SK-N-SH (cell line): ENCODE results near the gene DIRAS1. TPM values are rescaled to one million over a fixed set of nuclear protein-coding genes. Genes with fewer than 3 reads are reported as not detected.

Source experiments
- CTCF ChIA-PET: fragments of 300-600, 350-600 bp; formaldehyde crosslinking; extraction: SDS; loops from one replicate; lab custom pipeline; 2021; lab: Yijun Ruan, JAX
- POLR2A ChIA-PET: fragments of 350-600 bp; sonication (Branson Sonifier 250); formaldehyde crosslinking; extraction: SDS; loops from one replicate; lab custom pipeline; 2020; ENCODE audit warnings: antibody characterized with exemption, inconsistent platforms; lab: Yijun Ruan, JAX
- DNase-seq: peaks from one replicate; pipeline ENCODE4 v3.0.0; 2012
- H2AFZ ChIP-seq: fragments of 200-600 bp; sonication (generic); 2 replicates; pipeline ENCODE4 v1.8.1; 2016; ENCODE audit warnings: antibody characterized with exemption, mild to moderate bottlenecking, low read depth
- H3F3A ChIP-seq: fragments of 200-600 bp; sonication (generic); replicated peaks from 2 replicates; pipeline ENCODE3; 2016; ENCODE audit warnings: antibody characterized with exemption, mild to moderate bottlenecking; ENCODE audit not compliant: insufficient read depth
- H3K27ac ChIP-seq, 2 experiments: fragments of 200-500 bp in 1 of 2; fragments of 200-600 bp in 1 of 2; sonication (Bioruptor generic) in 1 of 2; sonication (generic), shearing (Covaris generic) in 1 of 2; 2 replicates each; pipeline versions ENCODE4 v1.5.1 to v1.6.1; 2014 to 2016; ENCODE audit warnings: low read depth in 2 of 2, inconsistent platforms in 1 of 2, low read length in 1 of 2, mild to moderate bottlenecking in 1 of 2, mixed read lengths in 1 of 2
- H3K27me3 ChIP-seq: fragments of 200-600 bp; sonication (generic), shearing (Covaris generic); 2 replicates; pipeline ENCODE4 v1.6.1; 2016; ENCODE audit warnings: mixed run types; ENCODE audit not compliant: insufficient read depth
- H3K36me3 ChIP-seq, 2 experiments: fragments of 200-500 bp in 1 of 2; fragments of 200-600 bp in 1 of 2; sonication (Bioruptor generic) in 1 of 2; sonication (generic) in 1 of 2; replicated peaks in 1 of 2; 2 replicates each; pipeline versions ENCODE3 to v1.5.1; 2014 to 2016; ENCODE audit warnings: low read length in 1 of 2, mild to moderate bottlenecking in 1 of 2; ENCODE audit not compliant: insufficient read depth in 2 of 2, control insufficient read depth in 1 of 2
- H3K4me1 ChIP-seq, 2 experiments: fragments of 200-500 bp in 1 of 2; fragments of 200-600 bp in 1 of 2; sonication (Bioruptor generic) in 1 of 2; sonication (generic), shearing (Covaris generic) in 1 of 2; 2 replicates each; pipeline versions ENCODE4 v1.5.1 to v1.6.1; 2014 to 2016; ENCODE audit warnings: low read depth in 1 of 2, low read length in 1 of 2, mixed run types in 1 of 2; ENCODE audit not compliant: insufficient read depth in 2 of 2, control insufficient read depth in 1 of 2
- H3K4me2 ChIP-seq: fragments of 200-600 bp; sonication (generic), shearing (Covaris generic); 2 replicates; pipeline ENCODE4 v1.6.1; 2017; ENCODE audit warnings: mixed run types
- H3K4me3 ChIP-seq, 2 experiments: fragments of 200-500 bp in 1 of 2; fragments of 200-600 bp in 1 of 2; sonication (Bioruptor generic) in 1 of 2; sonication (generic), shearing (Covaris generic) in 1 of 2; 2 replicates each; pipeline versions ENCODE4 v1.5.1 to v1.8.1; 2014 to 2016; ENCODE audit warnings: low read depth in 2 of 2, inconsistent platforms in 1 of 2, low read length in 1 of 2, mild to moderate bottlenecking in 1 of 2, mixed read lengths in 1 of 2, moderate library complexity in 1 of 2
- H3K79me2 ChIP-seq: fragments of 200-600 bp; sonication (generic); 2 replicates; pipeline ENCODE4 v1.8.1; 2017; ENCODE audit warnings: mild to moderate bottlenecking; ENCODE audit not compliant: insufficient read depth
- H3K9ac ChIP-seq: fragments of 200-600 bp; sonication (generic); 2 replicates; pipeline ENCODE4 v1.6.1; 2017; ENCODE audit warnings: mixed run types
- H3K9me2 ChIP-seq: fragments of 200-600 bp; sonication (generic); 2 replicates; pipeline ENCODE4 v1.6.1; 2017; ENCODE audit warnings: mixed run types
- H3K9me3 ChIP-seq: fragments of 200-600 bp; sonication (generic); 2 replicates; pipeline ENCODE4 v1.6.1; 2017; ENCODE audit warnings: mixed run types, mild to moderate bottlenecking, moderate library complexity
- H4K20me1 ChIP-seq: fragments of 200-600 bp; sonication (generic); 2 replicates; pipeline ENCODE4 v1.6.1; 2017; ENCODE audit warnings: mild to moderate bottlenecking, mixed run types; ENCODE audit not compliant: insufficient read depth
- ELF1 ChIP-seq: IDR thresholded peaks from 2 replicates; pipeline ENCODE4 v1.4.0; 2012
- FOSL2 ChIP-seq: IDR thresholded peaks from 2 replicates; pipeline ENCODE4 v1.4.0; 2012; ENCODE audit warnings: low read depth, mild to moderate bottlenecking, moderate library complexity, borderline replicate concordance
- IRF3 ChIP-seq: fragments of 150-350 bp; IDR thresholded peaks from 2 replicates; pipeline ENCODE4 v1.6.1; 2016; ENCODE audit warnings: mild to moderate bottlenecking, low read depth, low read length
- MAX ChIP-seq: IDR thresholded peaks from 2 replicates; pipeline ENCODE4 v1.4.0; 2012; ENCODE audit warnings: low read depth
- MXI1 ChIP-seq: IDR thresholded peaks from 2 replicates; pipeline ENCODE4 v1.6.1; 2012; ENCODE audit warnings: mild to moderate bottlenecking, low read depth, low read length, improper control_type of control experiment
- NFIC ChIP-seq: IDR thresholded peaks from 2 replicates; pipeline ENCODE4 v1.4.0; 2012; ENCODE audit warnings: borderline replicate concordance
- POLR2AphosphoS5 ChIP-seq: IDR thresholded peaks from 2 replicates; pipeline ENCODE4 v1.6.1; 2012; ENCODE audit warnings: low read depth, low read length
- RAD21 ChIP-seq: IDR thresholded peaks from 2 replicates; pipeline ENCODE4 v1.6.1; 2012; ENCODE audit warnings: mild to moderate bottlenecking, low read length
- RCOR1 ChIP-seq: fragments of 150-350 bp; IDR thresholded peaks from 2 replicates; pipeline ENCODE4 v1.6.1; 2017; ENCODE audit warnings: antibody characterized with exemption, low read length
- RXRA ChIP-seq: IDR thresholded peaks from 2 replicates; pipeline ENCODE4 v1.4.0; 2012; ENCODE audit warnings: low read depth, mild to moderate bottlenecking, borderline replicate concordance
- TAF1 ChIP-seq: IDR thresholded peaks from 2 replicates; pipeline ENCODE4 v1.6.1; 2012; ENCODE audit warnings: low read depth, mild to moderate bottlenecking, low read length, moderate library complexity, borderline replicate concordance
- USF2 ChIP-seq: fragments of 150-350 bp; IDR thresholded peaks from 2 replicates; pipeline ENCODE4 v1.6.1; 2017; ENCODE audit warnings: antibody characterized with exemption, low read length, low read depth, borderline replicate concordance
- WGBS: methylation state at CpG from one replicate; pipeline ENCODE4 v1.1.6; 2017; ENCODE audit warnings: low lambda C conversion rate; 5-methylcytosine and 5-hydroxymethylcytosine counted together
- polyA plus RNA-seq, 3 experiments: library from polyadenylated mRNA; depleted of rRNA; stranded (reverse); fragments of >200 nt; gene quantifications; 2 replicates each; pipeline ENCODE4 v1.2.3, GENCODE V29; 2012
- TF ChIP-seq, protein P1 (sequence below): fragments of 200-600 bp; sonication (generic); IDR thresholded peaks from 2 replicates; pipeline ENCODE4 v1.6.1; 2017; ENCODE audit warnings: antibody characterized with exemption, mild to moderate bottlenecking, moderate library complexity
- TF ChIP-seq, protein P2 (sequence below): IDR thresholded peaks from 2 replicates; pipeline ENCODE4 v1.4.0; 2012; ENCODE audit warnings: low read depth, borderline replicate concordance

The DIRAS1 gene
- polyA plus RNA-seq, 1 of the 3 experiments (the other 2 are of a cell fraction), result 9.0 TPM

GRCh38 chr19:2685204-2685704, 35.9 kb downstream of the DIRAS1 start:
- H3K4me1 ChIP-seq, result no peaks in the 10 kb centered on the region
- no peak for TF ChIP-seq RXRA
- no peak for TF ChIP-seq ELF1
- TF ChIP-seq RCOR1, result no peak
- CTCF ChIA-PET, result interaction anchor here (1.0 to 1.1 kb wide), 2 partner anchors 16 to 37 kb away, joined by 3 read pairs; no protein-coding TSS in a partner anchor

DNA sequence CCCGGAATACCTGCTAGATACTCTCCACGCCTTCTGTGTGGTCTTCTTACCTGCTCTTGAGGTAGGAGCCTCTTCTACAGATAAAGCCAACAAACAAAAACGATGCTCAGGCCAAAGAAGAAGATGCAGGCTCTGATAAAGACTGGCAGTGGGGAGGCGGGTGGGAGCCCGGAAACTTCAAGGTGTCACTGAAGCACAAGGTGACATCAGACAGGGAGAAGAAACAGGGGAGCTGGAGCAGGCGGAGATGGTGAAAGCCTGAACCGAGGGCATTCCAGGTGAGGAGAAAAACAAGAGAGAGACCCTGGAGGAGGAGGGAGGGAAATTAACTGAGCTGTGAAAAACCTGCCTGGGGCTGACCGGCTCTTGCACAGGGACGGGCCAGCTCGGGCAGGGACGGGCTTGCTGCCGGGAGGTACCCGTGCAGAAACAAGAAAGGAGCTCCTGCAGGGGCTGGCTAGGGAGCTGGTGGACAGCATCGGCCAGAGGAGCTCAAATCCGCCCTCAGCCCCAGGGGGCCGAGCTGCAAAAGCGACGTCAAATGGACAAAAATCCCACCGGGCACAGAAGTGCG, 37.7 kb downstream of the DIRAS1 start:
- Histone ChIP-seq H3K4me3 (no peak overlapping the region), H4K20me1 (no peaks in the 10 kb centered on the region), H3K79me2 (no peaks in the 10 kb centered on the region), H3K9me3 (no peaks in the 10 kb centered on the region), H3K27me3 (no peaks in the 10 kb centered on the region; the same call in 1 of the 2 replicates), H3K36me3 (no peaks in the 10 kb centered on the region), H2AFZ (no peak overlapping the region), H3K9ac (no peak overlapping the region), H3K4me1 (no peaks in the 10 kb centered on the region), H3F3A (no peaks in the 10 kb centered on the region), H3K9me2 (no peaks in the 10 kb centered on the region), H3K4me2 (no peak overlapping the region), H3K27ac (no peak overlapping the region)
- TF ChIP-seq FOSL2 (no peak), IRF3 (no peak), POLR2AphosphoS5 (no peak)
- no peak for DNase-seq
- CTCF ChIA-PET, result interaction anchor here (0.8 to 1.7 kb wide), 3 partner anchors 10 to 35 kb away, joined by 3 to 5 read pairs (median 3); no protein-coding TSS in a partner anchor
- 63% methylated on average over 20 of the region's 20 CpGs for WGBS
- POLR2A ChIA-PET, result no interaction called here

More at GRCh38 chr19:2685204-2685704, 35.9 kb downstream of the DIRAS1 start:
- POLR2A ChIA-PET, result no interaction called here
- H3K9me3 ChIP-seq, result no peaks in the 10 kb centered on the region
- H3K4me2 ChIP-seq, result no peak overlapping the region
- no peaks in the 10 kb centered on the region for H3K79me2 ChIP-seq
- H3K9ac ChIP-seq, result no peak overlapping the region
- DNase-seq, result no peak
- no peak overlapping the region for H3K27ac ChIP-seq
- no peaks in the 10 kb centered on the region for H3K9me2 ChIP-seq
- no peaks in the 10 kb centered on the region for H4K20me1 ChIP-seq
- no peaks in the 10 kb centered on the region for H3K27me3 ChIP-seq
- no peaks in the 10 kb centered on the region for H3K36me3 ChIP-seq
- H3F3A ChIP-seq, result no peaks in the 10 kb centered on the region
- no peak overlapping the region for H2AFZ ChIP-seq
- no peak overlapping the region for H3K4me3 ChIP-seq
- 71% methylated on average over 6 of the region's 6 CpGs for WGBS

GRCh38 chr19:2680808-2681207, 40.4 kb downstream of the DIRAS1 start:
- no peak overlapping the region for H3K4me2 ChIP-seq
- H3K27me3 ChIP-seq, result no peaks in the 10 kb centered on the region; the same call in 1 of the 2 replicates
- H3K4me3 ChIP-seq, result no peak overlapping the region
- 63% methylated on average over 11 of the region's 11 CpGs for WGBS
- H3K9me3 ChIP-seq, result no peaks in the 10 kb centered on the region
- H3K9ac ChIP-seq, result no peak overlapping the region
- no peaks in the 10 kb centered on the region for H3K36me3 ChIP-seq
- H3K79me2 ChIP-seq, result no peaks in the 10 kb centered on the region
- H3K4me1 ChIP-seq, result no peaks in the 10 kb centered on the region
- no peaks in the 10 kb centered on the region for H3F3A ChIP-seq
- no peak for DNase-seq
- ChIA-PET CTCF (interaction anchor here (1.2 to 2.1 kb wide), 3 partner anchors 33 to 69 kb away, joined by 3 to 4 read pairs (median 4); no protein-coding TSS in a partner anchor), POLR2A (no interaction called here)
- no peaks in the 10 kb centered on the region for H3K9me2 ChIP-seq
- H2AFZ ChIP-seq, result no peak overlapping the region
- no peak overlapping the region for H3K27ac ChIP-seq
- no peaks in the 10 kb centered on the region for H4K20me1 ChIP-seq
- TF ChIP-seq MXI1 (no peak), MAX (no peak), NFIC (no peak), FOSL2 (no peak), POLR2AphosphoS5 (no peak), RXRA (no peak), RAD21 (no peak), USF2 (no peak), TAF1 (no peak)
- TF ChIP-seq, protein P1, sequence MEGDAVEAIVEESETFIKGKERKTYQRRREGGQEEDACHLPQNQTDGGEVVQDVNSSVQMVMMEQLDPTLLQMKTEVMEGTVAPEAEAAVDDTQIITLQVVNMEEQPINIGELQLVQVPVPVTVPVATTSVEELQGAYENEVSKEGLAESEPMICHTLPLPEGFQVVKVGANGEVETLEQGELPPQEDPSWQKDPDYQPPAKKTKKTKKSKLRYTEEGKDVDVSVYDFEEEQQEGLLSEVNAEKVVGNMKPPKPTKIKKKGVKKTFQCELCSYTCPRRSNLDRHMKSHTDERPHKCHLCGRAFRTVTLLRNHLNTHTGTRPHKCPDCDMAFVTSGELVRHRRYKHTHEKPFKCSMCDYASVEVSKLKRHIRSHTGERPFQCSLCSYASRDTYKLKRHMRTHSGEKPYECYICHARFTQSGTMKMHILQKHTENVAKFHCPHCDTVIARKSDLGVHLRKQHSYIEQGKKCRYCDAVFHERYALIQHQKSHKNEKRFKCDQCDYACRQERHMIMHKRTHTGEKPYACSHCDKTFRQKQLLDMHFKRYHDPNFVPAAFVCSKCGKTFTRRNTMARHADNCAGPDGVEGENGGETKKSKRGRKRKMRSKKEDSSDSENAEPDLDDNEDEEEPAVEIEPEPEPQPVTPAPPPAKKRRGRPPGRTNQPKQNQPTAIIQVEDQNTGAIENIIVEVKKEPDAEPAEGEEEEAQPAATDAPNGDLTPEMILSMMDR, result no peak
- TF ChIP-seq, protein P2, sequence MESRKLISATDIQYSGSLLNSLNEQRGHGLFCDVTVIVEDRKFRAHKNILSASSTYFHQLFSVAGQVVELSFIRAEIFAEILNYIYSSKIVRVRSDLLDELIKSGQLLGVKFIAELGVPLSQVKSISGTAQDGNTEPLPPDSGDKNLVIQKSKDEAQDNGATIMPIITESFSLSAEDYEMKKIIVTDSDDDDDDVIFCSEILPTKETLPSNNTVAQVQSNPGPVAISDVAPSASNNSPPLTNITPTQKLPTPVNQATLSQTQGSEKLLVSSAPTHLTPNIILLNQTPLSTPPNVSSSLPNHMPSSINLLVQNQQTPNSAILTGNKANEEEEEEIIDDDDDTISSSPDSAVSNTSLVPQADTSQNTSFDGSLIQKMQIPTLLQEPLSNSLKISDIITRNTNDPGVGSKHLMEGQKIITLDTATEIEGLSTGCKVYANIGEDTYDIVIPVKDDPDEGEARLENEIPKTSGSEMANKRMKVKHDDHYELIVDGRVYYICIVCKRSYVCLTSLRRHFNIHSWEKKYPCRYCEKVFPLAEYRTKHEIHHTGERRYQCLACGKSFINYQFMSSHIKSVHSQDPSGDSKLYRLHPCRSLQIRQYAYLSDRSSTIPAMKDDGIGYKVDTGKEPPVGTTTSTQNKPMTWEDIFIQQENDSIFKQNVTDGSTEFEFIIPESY, result no peak
